ENCODE measurements around the gene TMEM179.

The TMEM179 gene

GRCh38 chr14:104577847-104578301, 26.7 kb downstream of the TMEM179 start:
- TF ChIP-seq, protein P1, sequence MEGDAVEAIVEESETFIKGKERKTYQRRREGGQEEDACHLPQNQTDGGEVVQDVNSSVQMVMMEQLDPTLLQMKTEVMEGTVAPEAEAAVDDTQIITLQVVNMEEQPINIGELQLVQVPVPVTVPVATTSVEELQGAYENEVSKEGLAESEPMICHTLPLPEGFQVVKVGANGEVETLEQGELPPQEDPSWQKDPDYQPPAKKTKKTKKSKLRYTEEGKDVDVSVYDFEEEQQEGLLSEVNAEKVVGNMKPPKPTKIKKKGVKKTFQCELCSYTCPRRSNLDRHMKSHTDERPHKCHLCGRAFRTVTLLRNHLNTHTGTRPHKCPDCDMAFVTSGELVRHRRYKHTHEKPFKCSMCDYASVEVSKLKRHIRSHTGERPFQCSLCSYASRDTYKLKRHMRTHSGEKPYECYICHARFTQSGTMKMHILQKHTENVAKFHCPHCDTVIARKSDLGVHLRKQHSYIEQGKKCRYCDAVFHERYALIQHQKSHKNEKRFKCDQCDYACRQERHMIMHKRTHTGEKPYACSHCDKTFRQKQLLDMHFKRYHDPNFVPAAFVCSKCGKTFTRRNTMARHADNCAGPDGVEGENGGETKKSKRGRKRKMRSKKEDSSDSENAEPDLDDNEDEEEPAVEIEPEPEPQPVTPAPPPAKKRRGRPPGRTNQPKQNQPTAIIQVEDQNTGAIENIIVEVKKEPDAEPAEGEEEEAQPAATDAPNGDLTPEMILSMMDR (IDR thresholded peaks at IDR 0.05; ENCODE audit: extremely low read depth, missing control alignments): no peak
- no peak for DNase-seq (ENCODE audit: low spot score)

- TF ChIP-seq, protein P1 (IDR thresholded peaks at IDR 0.05; ENCODE audit: extremely low read depth, missing control alignments): no peak
- no peak for DNase-seq (ENCODE audit: low spot score)
Observed at GRCh38 chr14:104577426-104577825, 27.1 kb downstream of the TMEM179 start.

DNA sequence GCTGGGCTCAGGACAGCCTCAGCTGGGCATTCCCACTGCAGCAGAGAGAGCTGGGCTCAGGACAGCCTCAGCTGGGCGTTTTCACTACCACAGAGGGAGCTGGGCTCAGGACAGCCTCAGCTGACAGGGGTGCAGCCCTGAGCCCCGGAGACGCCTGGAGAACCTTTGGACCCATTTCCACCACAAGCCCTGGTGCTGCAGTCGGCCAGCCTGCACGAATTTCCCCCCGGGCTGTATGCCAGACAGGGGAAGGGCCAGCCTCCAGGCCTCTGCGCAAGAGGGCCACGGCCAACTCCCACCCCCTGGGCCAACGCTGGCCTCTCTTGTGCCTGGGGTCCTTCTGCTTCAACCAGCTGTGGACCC, 27.6 kb downstream of the TMEM179 start:
- DNase-seq (ENCODE audit: low spot score): no peak
- TF ChIP-seq, protein P1 (IDR thresholded peaks at IDR 0.05; ENCODE audit: extremely low read depth, missing control alignments): no peak

DNA sequence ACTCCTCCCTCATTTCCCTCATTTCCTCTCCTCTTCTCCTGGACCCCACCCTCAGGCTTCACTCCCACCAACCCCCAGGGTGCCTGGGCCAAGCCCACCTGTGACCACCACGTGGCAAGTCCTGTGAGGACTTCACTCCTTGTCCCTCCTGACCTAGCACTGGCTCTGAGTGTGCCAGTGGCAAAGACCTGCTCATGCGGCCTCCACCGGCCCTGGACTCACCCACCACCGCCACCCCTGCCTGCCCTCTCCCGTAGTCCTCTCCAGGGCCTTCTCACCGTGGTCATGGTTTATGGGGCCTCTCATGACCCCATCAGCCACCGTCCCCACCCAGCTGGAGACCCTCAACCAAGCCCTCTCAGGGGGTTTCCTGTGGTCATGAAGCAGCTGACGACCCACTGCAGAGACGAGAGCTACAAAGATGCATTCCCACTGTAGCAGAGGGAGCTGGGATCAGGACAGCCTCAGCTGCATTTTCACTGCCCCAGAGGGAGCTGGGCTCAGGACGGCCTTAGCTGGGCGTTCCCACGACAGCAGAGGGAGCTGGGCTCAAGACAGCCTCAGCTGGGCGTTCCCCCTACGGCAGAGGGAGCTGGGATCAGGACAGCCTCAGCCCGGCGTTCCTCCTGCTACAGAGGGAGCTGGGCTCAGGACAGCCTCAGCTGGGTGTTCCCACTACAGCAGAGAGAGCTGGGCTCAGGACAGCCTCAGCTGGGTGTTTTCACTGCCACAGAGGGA, 28.2 kb downstream of the TMEM179 start:
- TF ChIP-seq, protein P1 (IDR thresholded peaks at IDR 0.05; ENCODE audit: extremely low read depth, missing control alignments): no peak
- DNase-seq (ENCODE audit: low spot score): no peak

DNA sequence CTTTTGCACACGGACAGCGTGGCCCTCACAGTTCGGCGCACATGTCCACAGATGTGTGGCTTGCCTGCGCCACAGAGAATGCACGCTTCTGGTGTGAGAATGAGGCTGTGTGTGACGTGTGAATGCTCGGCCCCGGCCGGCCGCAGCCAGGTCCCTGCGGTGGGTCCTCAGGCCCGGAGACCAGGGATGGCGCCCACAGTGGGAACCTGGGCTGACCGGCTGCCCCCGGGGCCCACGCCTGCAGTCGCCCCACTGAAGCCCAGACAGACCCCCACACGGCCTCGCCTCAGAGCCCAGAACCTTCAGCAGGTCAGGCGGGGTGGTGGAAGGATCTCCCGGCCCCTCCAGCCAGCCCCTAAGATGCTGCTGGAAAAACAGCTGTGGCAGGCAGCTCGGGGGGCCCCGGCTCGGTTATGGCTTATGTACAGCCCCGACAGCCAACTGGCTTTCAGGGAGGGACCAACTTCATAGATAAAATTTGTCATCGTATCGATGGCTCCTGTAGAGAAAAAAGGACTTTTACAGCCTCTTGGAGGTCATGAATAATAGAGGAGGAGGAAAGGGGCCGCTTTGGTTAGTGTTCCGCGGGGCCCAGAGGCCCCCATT, 29.5 kb downstream of the TMEM179 start:
- TF ChIP-seq, protein P1 (IDR thresholded peaks at IDR 0.05; ENCODE audit: extremely low read depth, missing control alignments): no peak
- no peak for DNase-seq (ENCODE audit: low spot score)

DNA sequence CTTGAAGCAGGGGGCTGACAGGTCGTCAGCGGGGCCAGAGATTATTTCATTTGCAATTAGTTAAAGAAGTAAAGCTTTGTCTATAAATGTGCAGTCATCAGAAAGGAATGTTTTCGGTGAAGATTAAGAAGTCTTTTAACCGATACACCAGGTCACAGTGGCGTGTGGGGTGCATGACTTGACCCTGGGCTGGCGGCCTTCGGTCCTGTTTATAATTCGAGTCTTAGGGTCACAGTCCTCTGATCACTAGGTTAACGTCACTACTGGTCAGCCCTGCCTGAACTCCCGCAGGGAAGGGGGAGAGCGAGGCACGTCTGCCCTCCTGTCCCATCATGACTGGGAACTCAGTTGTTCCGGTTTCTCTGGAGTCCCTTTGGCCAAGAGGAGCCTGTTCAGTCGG, 30.0 kb downstream of the TMEM179 start:
- TF ChIP-seq, protein P1 (IDR thresholded peaks at IDR 0.05; ENCODE audit: extremely low read depth, missing control alignments): no peak
- DNase-seq (ENCODE audit: low spot score): no peak

DNA sequence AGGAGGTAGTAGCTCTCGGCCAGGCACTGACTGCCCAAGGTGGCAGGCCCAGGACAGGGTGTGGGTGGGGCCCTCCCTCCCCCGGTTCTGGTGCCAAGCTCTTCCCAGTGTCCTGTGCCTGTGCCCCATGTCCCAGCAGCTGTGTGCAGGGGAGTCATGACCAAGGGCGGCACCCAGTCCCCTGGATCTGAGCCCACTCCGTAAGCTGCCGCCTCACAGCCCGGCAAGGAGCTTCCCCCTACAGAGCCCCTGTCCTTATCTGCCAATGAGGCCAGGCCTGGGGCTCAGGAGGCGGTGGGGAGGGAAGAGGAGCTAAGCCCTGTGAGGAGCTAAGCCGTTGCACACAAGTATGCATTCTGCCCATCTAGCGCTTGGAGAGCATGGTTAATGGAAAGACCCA, 30.6 kb downstream of the TMEM179 start:
- TF ChIP-seq, protein P1 (IDR thresholded peaks at IDR 0.05; ENCODE audit: extremely low read depth, missing control alignments): no peak
- DNase-seq (ENCODE audit: low spot score): no peak

All from GM20000 (cell line).